ENCODE data around the gene INF2.

- TF ChIP-seq EZH2phosphoT487 (IDR thresholded peaks at IDR 0.05; ENCODE audit: insufficient read depth, low read depth) (no peak), EZH2 (IDR thresholded peaks at IDR 0.05; ENCODE audit: insufficient read depth, poor library complexity, severe bottlenecking) (no peak)
Measured at GRCh38 chr14:104757681-104758392, 68.4 kb downstream of the INF2 start.

Measured in GM23248 (cell line).